MM.1S (cell line): Measurements from ENCODE around the gene NLGN2.

Source experiments
- DNase-seq: peaks from one replicate; pipeline ENCODE4 v3.0.0-alpha.2; 2015
- H2AFZ ChIP-seq: fragments of 300-600 bp; sonication (generic); 2 replicates; pipeline ENCODE4 v1.6.0; 2016; ENCODE audit warnings: antibody characterized with exemption, low read length
- H3F3A ChIP-seq: fragments of 300-600 bp; sonication (generic); 2 replicates; pipeline ENCODE4 v1.6.1; 2016; ENCODE audit warnings: mild to moderate bottlenecking, antibody characterized with exemption, low read length, moderate library complexity, mixed read lengths; ENCODE audit not compliant: insufficient read depth
- H3K27ac ChIP-seq: fragments of 300-600 bp; sonication (generic); 2 replicates; pipeline ENCODE4 v1.5.1; 2016; ENCODE audit warnings: mild to moderate bottlenecking, low read length
- H3K27me3 ChIP-seq: fragments of 300-600 bp; sonication (generic); replicated peaks from 2 replicates; pipeline ENCODE4 v1.6.0; 2016; ENCODE audit warnings: low read length; ENCODE audit not compliant: insufficient read depth
- H3K36me3 ChIP-seq: fragments of 300-600 bp; sonication (generic); replicated peaks from 2 replicates; pipeline ENCODE4 v1.6.1; 2016; ENCODE audit warnings: mild to moderate bottlenecking, low read length, mixed read lengths; ENCODE audit not compliant: insufficient read depth
- H3K4me1 ChIP-seq: fragments of 300-600 bp; sonication (generic); 2 replicates; pipeline ENCODE4 v1.6.1; 2016; ENCODE audit warnings: low read length, mixed read lengths
- H3K4me2 ChIP-seq: fragments of 300-600 bp; sonication (generic); 2 replicates; pipeline ENCODE4 v1.6.0; 2016; ENCODE audit warnings: low read depth, low read length
- H3K4me3 ChIP-seq: fragments of 300-600 bp; sonication (generic); 2 replicates; pipeline ENCODE4 v1.5.1; 2016; ENCODE audit warnings: low read length, mixed read lengths
- H3K79me2 ChIP-seq: fragments of 300-600 bp; sonication (generic); 2 replicates; pipeline ENCODE4 v1.6.1; 2016; ENCODE audit warnings: mixed run types, low read length, mixed read lengths
- H3K9ac ChIP-seq: fragments of 300-600 bp; sonication (generic); 2 replicates; pipeline ENCODE4 v1.6.1; 2016; ENCODE audit warnings: low read length, mixed read lengths
- H3K9me2 ChIP-seq: fragments of 300-600 bp; sonication (generic); replicated peaks from 2 replicates; pipeline ENCODE4 v1.6.1; 2016; ENCODE audit warnings: mild to moderate bottlenecking, low read length, mixed read lengths; ENCODE audit not compliant: insufficient read depth
- H3K9me3 ChIP-seq: fragments of 300-600 bp; sonication (generic); replicated peaks from 2 replicates; pipeline ENCODE4 v1.6.1; 2016; ENCODE audit warnings: mild to moderate bottlenecking, low read length, mixed read lengths; ENCODE audit not compliant: insufficient read depth
- H4K20me1 ChIP-seq: fragments of 300-600 bp; sonication (generic); 2 replicates; pipeline ENCODE4 v1.6.1; 2016; ENCODE audit warnings: mild to moderate bottlenecking, low read length, moderate library complexity, mixed read lengths; ENCODE audit not compliant: insufficient read depth
- EZH2 ChIP-seq: fragments of 300-600 bp; sonication (generic); optimal IDR thresholded peaks from 2 replicates; pipeline ENCODE3; 2017; ENCODE audit warnings: low read depth, mild to moderate bottlenecking, antibody characterized with exemption, low read length, mixed read lengths
- EZH2phosphoT487 ChIP-seq: fragments of 300-600 bp; sonication (generic); IDR thresholded peaks from 2 replicates; pipeline ENCODE4 v1.6.1; 2018; ENCODE audit warnings: antibody characterized with exemption, low read length
- TF ChIP-seq, protein P1 (sequence below): fragments of 300-600 bp; sonication (generic); IDR thresholded peaks from 2 replicates; pipeline ENCODE4 v1.5.1; 2016; ENCODE audit warnings: antibody characterized with exemption, low read length, mixed read lengths

Gene NLGN2

DNA sequence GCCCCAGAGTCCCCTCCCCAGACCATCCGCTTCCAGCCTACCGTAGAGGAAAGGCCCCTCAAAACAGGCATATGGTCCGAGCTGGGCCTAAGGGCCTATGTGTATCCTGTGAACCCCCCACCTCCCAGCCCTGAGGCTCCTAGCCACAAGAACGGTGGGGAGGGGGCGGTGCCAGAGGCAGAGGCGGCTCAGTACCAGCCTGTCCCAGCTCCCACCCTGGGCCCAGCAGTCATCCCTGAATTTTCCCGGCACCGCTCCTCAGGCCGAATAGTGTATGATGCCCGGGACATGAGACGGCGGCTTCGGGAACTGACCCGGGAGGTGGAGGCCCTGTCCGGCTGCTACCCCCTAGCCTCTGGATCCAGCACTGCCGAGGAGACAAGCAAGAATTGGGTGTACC is 13.5 kb downstream of the NLGN2 start:
- Histone ChIP-seq H3K27me3 (peaks cover 66% of the 10 kb centered on the region), H3K79me2 (no peaks in the 10 kb centered on the region), H3K9ac (no peak overlapping the region), H3K9me3 (no peaks in the 10 kb centered on the region), H3K4me1 (no peaks in the 10 kb centered on the region), H3F3A (no peaks in the 10 kb centered on the region), H3K4me3 (no peak overlapping the region), H3K36me3 (no peaks in the 10 kb centered on the region), H2AFZ (no peak overlapping the region), H3K9me2 (no peaks in the 10 kb centered on the region), H4K20me1 (no peaks in the 10 kb centered on the region), H3K4me2 (no peak overlapping the region), H3K27ac (no peak overlapping the region)
- no peak for DNase-seq
- TF ChIP-seq, protein P1, sequence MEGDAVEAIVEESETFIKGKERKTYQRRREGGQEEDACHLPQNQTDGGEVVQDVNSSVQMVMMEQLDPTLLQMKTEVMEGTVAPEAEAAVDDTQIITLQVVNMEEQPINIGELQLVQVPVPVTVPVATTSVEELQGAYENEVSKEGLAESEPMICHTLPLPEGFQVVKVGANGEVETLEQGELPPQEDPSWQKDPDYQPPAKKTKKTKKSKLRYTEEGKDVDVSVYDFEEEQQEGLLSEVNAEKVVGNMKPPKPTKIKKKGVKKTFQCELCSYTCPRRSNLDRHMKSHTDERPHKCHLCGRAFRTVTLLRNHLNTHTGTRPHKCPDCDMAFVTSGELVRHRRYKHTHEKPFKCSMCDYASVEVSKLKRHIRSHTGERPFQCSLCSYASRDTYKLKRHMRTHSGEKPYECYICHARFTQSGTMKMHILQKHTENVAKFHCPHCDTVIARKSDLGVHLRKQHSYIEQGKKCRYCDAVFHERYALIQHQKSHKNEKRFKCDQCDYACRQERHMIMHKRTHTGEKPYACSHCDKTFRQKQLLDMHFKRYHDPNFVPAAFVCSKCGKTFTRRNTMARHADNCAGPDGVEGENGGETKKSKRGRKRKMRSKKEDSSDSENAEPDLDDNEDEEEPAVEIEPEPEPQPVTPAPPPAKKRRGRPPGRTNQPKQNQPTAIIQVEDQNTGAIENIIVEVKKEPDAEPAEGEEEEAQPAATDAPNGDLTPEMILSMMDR: no peak
- TF ChIP-seq EZH2phosphoT487 (no peak), EZH2 (no peak)

DNA sequence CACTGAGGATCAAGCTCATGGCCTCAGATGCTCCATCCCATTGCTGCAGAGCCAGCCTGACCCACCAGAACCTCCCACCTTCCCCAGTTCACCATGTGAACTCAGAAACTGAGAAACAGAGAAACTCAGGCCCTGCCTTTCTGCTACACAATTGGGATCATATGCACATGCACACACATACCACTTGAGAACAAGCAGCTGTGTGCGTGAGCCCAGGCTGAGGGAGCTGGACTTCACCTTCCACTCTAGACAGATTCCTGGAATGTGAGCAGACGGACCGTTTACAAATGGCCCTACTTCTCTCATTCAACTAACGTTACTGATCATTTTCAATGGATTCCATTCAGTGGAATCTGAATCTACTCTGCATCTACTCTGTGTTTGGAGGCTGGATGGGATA is 16.0 kb downstream of the NLGN2 start:
- H3F3A ChIP-seq: no peaks in the 10 kb centered on the region
- H3K27me3 ChIP-seq: peaks cover 65% of the 10 kb centered on the region
- DNase-seq: no peak
- H3K9me3 ChIP-seq: no peaks in the 10 kb centered on the region
- TF ChIP-seq EZH2phosphoT487 (no peak), EZH2 (no peak)
- TF ChIP-seq, protein P1: no peak
- no peak overlapping the region for H3K4me3 ChIP-seq
- H3K4me2 ChIP-seq: no peak overlapping the region
- H3K9ac ChIP-seq: no peak overlapping the region
- H3K9me2 ChIP-seq: no peaks in the 10 kb centered on the region
- no peaks in the 10 kb centered on the region for H4K20me1 ChIP-seq
- H2AFZ ChIP-seq: no peak overlapping the region
- no peaks in the 10 kb centered on the region for H3K79me2 ChIP-seq
- H3K36me3 ChIP-seq: no peaks in the 10 kb centered on the region
- no peaks in the 10 kb centered on the region for H3K4me1 ChIP-seq
- H3K27ac ChIP-seq: no peak overlapping the region

DNA sequence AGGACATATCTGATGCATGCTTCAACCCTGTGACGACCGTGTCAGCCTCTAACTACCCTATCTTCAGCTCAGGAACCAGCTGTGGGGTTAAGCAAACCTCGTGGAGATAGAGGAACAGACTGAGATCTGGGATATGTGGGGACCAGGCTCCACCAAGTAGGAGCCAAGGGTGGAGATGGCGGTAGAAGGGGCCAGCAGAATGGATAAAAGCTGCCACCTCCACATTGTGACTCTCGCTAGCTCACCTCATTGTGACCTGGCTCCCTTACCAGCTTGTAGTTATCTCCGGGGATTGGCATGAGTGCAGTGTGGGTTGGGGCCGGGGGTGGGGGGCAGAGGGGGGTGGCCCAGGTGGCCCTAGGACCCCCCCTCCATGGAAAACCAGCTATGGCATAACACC is 17.7 kb downstream of the NLGN2 start, which contains the start of gene SPEM2:
TSS of gene SPEM2 (plus strand) at position 301 of the 400 bp plus-strand sequence. CDS start at position 374, 73 bp downstream.
- Histone ChIP-seq H3K27me3 (peaks cover 58% of the 10 kb centered on the region), H3K36me3 (no peaks in the 10 kb centered on the region), H3K4me1 (no peaks in the 10 kb centered on the region), H3K9ac (no peak within 1 kb of the TSS), H3K79me2 (no peaks in the 10 kb centered on the region), H3K27ac (no peak within 1 kb of the TSS), H2AFZ (no peak within 1 kb of the TSS), H3K9me3 (no peaks in the 10 kb centered on the region), H4K20me1 (no peaks in the 10 kb centered on the region), H3F3A (no peaks in the 10 kb centered on the region), H3K9me2 (no peaks in the 10 kb centered on the region), H3K4me3 (no peak within 1 kb of the TSS), H3K4me2 (no peak within 1 kb of the TSS)
- DNase-seq: no peak
- no peak for TF ChIP-seq EZH2phosphoT487
- TF ChIP-seq, protein P1: no peak
- TF ChIP-seq EZH2: no peak
